ENCODE results near the gene TIA1.
"Not testable (repeated sequence)": the region's sequence is repeated elsewhere in the genome, so short reads cannot be mapped to it uniquely, and the experiment has no call there.

Gene TIA1

DNA sequence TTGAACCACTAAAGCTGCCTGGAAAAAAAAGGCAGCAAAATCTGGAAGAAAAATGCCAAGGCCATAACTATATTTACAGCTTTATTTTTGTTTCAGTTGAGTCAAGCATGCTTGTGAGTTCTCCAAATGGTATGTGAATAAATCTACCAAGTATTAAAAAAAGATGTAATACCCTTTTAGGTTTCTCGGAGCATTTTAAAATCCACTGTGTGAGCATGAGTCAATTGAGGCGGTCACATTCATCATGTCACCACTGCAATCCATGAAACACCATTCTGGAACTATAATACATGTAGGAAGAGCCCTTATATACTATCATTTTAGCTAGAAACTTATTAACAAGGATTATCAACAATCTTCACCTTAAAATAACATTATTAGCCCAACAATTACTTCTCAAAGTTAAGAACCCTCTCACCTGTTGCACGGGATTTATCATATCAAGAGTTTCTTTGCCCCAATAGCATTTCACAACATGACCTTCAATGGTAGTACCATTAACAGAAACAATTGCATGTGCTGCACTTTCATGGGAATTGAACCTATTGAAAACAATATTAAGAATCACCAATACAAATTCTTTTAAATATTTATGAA is 33.4 kb downstream of the TIA1 start:
- DNase-seq (ENCODE audit: low spot score): peak; percentile 66

DNA sequence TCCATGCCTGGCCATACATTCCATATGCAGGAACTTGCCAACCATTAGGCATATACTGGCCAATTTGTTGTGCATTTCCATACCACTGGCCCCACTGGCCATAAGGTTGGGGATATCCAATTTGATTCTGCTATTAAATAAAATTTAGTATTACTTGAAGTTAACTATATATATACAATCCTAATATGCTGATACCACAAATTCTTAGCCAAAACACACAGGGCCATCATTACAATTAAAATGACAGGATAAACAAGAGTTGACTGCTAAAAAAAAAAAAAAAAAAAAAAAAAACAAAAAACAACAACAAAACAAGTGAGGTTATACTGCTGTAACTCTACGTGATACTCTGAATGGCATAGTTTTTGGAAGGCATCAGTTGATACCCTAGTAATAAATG is 34.1 kb downstream of the TIA1 start:
- no peak for DNase-seq (ENCODE audit: low spot score)

DNA sequence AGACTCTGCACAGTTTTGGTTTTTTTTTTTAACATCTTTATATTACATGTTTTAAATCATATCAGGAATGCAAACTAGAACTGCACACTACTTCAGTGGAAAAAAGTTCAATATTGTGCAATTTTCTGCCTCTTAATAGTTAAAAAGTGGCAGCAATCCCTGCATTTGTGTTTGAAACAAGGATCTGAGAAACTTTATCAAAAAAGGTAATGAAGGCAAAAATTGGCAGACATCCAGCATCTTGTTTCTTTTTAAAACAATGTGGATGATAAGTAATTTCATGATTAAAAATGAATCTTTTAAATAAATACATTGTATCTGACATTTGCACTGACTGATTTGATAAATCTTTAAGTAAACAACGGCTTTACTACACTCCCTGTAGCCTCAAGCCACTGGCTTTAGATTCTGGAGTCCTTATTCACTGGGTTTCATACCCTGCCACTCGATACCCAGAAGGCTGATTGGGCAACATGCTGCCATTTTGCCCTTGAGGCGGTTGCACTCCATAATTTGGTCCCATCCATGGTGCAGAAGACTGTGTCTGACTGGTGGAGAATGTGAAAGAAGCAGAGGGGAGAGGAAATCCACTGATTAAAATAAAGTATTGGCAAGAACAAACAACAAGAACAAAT is 36.0 kb downstream of the TIA1 start:
- no peak for DNase-seq (ENCODE audit: low spot score)

DNA sequence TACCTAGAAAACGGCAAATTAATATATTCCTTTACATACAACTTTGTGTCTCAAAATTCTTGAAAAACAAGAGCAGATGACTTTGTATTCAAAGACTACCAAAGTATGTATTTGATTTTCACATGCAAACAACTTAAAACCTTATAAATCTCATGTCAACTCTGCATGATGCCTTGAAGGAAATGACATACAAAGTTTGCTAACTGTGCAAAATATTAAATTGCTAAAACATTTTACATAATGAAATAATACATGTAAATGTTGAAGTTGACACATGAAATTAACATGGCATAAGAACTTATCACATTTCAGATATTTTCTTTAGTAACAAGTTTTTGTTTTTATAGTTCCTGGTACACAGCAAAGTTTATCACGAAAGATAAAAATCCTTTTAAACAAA is 36.8 kb downstream of the TIA1 start:
- no peak for DNase-seq (ENCODE audit: low spot score)

DNA sequence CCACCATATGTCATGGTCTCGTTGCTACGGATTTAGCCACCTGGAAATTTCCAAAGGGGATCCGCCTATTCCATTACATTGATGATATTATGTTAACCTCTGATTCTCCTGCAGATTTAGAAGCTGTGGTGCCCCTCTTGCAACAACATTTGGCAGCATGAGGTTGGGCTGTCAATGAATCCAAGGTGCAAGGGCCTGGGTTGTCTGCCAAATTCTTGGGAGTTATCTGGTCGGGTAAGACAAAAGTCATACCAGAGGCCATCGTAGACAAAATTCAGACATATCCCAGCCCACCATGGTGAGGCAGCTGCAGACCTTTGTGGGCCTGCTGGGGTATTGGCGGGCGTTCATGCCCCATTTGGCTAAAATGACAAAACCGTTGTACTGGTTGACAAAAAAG is 44.0 kb downstream of the TIA1 start:
- no peak for DNase-seq (ENCODE audit: low spot score)

DNA sequence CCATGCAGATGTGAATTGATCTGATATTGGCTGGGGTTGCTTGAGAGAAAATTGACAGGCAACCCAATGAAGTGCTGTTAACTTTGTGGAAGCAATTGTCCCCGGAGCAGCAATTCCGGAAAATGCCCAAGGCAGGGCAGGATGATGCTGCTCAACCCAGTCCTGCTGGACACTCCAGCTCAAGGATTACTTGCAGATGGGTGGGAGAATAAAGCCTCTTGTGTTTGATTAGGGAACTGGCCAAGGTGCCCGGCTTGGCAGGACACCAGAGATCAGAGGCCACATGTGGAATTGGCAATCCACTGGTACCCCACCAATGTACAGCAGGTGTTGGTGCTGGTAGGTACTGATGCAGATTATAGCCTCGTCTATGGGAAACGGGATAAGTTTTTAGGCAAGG is 45.3 kb downstream of the TIA1 start:
- no peak for DNase-seq (ENCODE audit: low spot score)

DNA sequence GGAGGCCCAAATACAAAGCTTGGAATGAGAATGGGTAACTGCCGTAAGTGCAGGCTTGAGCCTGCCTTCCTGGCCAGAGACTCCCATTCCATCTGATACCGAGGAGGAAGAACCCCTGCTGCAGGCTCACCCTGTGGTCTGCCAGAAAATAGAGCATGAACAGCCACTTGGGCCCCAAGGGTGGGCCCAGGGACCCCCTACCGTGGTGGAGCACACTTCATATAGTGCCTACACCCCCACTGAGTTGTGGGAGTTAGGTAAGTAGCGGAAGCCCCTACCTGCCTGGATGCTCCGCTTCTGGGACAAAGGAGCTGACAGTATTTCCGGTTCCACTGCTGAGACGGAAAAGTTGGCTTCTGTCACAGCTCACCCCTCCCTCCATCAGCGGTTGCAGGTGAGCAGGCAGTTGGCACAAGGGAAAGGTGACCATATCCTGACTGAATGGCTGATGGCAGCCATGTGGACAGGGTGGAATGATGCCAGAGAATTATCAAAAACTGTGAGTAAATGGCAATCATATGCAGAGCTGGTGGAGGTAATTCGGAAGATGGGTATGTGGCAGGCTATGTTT is 46.1 kb downstream of the TIA1 start:
- DNase-seq (ENCODE audit: low spot score): no peak

DNA sequence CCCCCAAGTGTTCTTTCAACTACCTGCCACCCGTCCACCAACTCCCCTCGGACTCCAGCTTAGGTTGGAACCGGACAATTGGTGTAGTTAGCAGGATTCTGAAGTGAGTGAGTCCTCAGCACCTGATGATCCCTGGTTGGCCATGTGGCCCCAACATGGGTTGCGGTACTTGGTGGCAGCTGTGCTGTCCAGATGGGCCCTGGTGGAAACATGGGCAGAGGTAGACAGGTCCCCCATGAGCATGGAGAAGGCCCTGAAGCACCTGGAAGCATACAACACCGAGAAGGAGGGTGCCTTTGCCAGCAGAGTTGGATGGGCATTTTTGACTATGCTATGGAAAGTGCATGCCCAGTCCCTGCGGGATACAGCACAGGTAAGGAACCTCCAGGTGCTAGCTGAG is 46.6 kb downstream of the TIA1 start:
- DNase-seq (ENCODE audit: low spot score): no peak

DNA sequence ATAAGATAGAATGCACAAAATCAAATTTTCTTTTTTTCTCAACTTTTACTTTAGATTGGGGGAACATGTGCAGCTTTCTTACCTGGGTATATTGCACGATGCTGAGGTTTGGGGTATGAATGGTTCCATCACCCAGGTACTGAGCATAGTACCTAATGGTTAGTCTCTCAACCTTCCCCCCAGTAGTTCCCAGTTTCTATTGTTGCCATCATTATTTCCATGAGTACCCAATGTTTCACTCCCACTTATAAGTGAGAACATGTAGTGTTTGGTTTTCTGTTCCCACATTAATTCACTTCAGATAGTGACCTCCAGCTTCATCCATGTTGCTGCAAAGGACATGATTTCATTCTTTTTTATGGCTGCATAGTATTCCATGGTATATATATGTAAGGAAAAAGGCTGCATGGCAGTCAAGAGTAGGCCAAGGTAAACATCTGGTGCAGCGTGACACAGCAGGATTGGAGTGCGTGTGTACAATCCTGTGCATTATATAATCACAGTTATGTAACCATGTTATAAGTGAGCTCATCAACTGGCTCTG is 47.1 kb downstream of the TIA1 start:
- DNase-seq (ENCODE audit: low spot score): no peak

DNA sequence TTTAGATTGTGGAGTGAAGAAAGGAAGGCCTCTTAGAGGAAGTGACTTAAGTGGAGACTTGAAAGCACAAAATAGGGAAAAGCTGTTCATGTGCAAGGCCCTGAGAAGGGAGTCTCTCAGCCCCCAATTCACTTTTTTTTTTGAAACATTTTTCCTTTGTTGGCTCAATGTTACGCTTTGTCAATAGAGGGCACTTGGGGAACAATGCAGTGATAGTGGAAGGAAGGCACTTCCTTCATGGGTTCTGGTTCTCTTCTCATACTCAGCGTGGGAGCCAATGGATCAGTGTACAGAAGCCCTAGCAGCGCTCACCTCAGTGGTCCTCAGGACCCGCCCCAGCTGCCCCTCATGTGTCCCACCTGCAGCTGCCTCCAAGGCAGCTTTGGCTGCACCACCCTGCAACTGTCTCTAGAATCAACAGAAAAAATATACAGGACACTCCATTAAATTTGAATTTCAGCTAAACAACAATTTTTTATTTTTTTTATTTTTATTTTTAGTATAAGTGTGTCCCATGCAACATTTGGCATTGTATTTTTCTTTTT is 49.0 kb downstream of the TIA1 start:
- no peak for DNase-seq (ENCODE audit: low spot score)

DNA sequence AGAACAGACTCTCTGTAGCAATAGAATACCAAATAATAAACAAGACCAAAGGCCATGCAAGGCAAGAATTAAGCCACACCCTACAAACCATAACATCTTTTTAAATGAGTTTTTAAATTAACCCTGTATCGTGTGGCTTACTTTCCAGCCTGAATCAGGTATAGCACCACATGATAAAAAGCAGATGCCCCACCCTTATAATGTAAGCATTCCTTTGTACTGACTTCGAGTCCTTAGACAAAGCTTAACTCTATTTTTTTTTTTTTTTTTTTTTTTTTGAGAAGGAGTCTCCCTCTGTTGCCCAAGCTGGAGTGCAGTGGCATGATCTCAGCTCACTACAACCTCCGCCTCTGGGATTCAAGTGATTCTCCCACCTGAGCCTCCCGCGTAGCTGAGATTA is 55.9 kb downstream of the TIA1 start:
- no peak for DNase-seq (ENCODE audit: low spot score)

DNA sequence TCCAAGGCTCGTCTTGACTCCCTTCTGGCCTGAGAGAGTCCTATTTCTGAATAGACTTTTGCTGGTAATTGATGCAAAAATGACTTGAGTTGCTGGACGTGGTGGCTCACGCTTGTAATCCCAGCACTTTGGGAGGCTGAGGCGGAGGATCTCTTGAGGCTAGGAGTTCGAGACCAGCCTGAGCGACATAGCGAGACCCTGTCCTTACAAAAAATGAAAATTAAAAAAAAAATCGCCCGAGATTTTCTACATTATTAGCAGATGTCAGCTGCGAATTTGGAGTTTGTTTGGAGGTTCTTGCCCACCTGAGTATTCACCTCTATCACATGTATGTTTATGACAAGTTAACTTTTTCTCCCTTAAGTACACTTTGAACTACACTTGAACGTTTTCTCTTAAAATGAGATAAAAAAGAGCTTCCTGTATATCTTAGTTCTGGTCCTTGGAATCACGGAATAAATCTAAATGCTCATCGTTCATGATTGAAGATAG is 57.1 kb downstream of the TIA1 start:
- no peak for DNase-seq (ENCODE audit: low spot score)

DNA sequence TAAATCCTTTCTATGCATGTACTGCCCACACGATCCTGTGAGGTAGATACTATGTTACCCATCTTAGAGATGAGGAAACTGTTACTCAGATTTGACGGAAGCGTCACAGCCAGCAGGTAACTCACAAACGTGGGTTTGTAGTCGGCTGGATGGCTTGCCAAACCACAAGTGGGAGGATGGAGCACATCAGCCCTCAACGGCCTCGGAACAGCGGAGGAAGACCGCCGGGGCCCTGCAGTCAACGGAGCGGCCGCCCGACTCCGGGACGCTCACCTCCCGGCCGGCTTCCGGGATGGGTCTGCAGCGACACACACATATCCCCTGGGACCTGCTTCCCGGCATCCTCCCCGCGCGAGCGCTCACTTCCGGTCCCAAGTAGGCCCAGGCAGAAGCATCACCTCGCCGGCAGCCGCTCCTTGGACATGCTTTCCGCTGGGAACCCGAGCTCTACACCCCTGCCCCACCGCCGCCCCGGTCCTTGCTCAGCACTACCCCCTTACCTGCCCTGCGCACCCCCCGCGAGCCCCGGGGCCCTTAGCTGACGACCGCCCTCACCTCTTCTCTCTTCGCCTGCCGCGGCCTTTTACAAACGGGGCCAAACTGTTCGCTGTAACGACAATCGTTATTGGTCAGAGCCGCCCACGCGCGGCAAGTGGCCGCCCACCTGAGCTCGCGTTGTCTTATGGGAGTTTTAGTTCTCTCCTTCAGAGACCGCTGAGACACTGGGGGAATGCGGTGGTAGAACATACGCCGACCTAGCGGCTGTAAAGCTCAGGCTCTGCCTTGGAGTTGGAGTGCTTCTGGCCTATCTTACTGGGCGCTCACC is 57.8 kb downstream of the TIA1 start, which contains the start of gene C2orf42:
C2orf42 (minus strand) TSS at position 602 of the 826 bp plus-strand sequence. CDS start 9,034 bp downstream, outside the sequence.
- peak; percentile 99 for DNase-seq (ENCODE audit: low spot score)

DNA sequence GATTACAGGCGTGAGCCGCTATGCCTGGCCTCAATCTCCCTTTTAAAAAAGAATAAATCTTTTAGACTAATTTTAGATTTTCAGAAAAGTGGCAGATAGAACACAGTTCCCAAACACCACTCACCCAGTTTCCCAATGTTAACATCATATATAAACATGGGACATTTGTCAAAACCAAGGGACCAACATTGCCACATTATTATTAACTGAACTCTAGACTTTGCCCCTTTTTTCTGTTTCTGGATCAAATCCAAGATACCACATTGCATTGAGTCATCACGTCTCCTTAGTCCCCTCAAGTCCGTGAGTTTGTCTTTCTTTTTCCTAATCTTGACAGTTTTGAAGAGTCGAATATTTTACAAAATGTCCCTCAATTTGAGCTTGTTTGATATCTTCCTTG is 60.0 kb downstream of the TIA1 start:
- DNase-seq (ENCODE audit: low spot score): no peak

DNA sequence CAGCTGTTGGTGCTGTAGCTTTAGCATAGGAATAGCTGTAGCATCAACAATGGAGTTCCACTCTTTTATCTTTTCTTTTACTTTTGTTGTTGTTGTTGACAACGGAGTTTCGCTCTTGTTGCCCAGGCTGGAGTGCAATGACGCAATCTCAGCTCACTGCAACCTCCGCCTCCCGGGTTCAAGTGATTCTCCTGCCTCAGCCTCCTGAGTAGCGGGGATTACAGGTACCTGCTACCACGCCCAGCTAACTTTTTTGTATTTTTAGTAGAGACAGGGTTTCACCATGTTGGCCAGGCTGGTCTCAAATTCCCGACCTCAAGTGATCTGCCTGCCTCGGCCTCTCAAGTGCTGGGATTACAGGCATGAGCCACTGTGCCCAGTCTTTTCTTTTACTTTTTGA is 61.3 kb downstream of the TIA1 start:
- not testable (repeated sequence) for DNase-seq (ENCODE audit: low spot score)

DNA sequence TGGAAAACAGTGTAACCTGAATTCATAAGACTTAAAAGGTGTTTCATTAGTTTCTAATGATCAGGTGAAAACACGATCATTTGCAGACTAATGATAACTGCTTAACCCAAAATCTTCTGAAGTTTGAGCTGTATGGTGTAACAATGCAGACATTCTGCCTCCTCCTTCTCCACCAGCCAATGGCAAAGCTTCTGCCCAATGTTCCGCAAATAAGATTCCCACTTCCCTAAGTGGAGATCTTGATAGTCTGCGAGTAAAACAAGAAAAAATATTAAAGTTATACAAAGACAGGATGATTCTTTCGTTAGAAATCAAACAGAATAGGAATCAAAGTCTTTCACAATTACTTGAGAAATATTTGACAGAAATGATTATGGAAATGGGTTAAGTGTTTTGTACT is 65.7 kb downstream of the TIA1 start:
- no peak for DNase-seq (ENCODE audit: low spot score)

DNA sequence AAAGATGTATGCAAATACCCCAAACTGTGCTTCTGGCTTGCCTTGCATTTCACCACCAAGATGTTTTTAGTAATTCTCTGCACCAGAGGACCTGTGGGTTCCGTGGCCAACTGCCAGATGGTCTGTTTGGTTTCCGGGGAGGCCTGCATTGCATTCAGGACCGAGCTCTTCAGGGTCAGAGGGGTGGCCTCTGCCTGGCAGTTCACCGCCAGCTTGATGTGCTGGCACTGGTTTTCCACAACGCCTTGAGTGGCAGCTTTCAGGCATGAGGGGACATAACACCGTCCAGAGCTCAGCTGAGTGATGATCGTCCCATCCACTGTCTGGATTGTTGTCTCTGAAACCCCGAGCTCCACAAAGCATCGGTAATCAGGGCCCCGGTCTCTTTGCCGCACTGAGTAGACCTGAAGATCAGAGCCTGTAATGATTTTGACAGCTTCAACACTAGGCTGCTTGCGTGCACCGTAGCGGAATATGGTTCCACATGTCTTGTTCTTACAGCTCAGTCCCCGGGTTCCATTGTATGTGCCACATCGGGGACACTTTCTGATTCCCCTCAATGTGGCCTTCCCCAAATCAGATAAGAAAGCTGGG is 67.0 kb downstream of the TIA1 start:
- DNase-seq (ENCODE audit: low spot score): no peak

DNA sequence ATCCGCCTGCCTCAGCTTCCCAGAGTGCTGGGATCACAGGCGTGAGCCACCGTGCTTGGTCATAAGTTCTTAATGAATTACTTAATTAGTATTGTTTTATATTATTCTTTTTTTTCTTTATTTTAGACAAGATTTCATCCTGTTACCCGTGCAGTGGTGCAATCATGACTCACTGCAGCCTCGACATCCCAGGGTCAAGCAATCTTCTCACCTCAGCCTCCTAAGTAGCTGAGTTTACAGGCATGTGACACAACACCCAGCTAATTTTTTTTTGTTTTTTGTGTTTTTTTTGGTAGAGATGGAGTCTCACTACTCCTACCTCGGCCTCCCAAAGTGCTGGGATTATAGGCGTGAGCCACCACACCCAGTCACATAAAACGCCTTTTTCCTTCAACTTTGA is 74.9 kb downstream of the TIA1 start:
- DNase-seq (ENCODE audit: low spot score): no peak

DNA sequence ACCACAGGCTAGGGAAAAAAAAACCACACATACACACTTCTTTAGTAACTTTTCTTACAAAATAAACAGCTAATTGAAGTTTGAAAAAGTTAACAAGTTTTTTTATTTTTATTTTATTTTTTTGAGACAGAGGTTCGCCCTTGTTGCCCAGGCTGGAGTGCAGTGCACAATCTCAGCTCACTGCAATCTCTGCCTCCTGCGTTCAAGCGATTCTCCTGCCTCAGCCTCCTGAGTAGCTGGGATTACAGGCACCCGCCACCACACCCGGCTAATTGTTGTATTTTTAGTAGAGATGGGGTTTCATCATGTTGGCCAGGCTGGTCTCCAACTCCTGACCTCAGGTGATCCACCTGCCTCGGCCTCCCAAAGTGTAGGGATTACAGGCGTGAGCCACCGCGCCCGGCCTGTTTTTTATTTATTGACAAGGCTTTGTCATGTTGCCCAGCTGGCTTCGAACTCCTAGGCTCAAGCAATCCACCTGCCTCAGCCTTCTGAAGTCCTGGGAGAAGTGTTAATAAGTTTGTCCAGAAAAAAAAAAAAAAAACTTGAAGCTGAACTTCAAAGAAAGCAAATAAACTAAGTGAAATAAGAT is 78.7 kb downstream of the TIA1 start:
- not testable (repeated sequence) for DNase-seq (ENCODE audit: low spot score)

DNA sequence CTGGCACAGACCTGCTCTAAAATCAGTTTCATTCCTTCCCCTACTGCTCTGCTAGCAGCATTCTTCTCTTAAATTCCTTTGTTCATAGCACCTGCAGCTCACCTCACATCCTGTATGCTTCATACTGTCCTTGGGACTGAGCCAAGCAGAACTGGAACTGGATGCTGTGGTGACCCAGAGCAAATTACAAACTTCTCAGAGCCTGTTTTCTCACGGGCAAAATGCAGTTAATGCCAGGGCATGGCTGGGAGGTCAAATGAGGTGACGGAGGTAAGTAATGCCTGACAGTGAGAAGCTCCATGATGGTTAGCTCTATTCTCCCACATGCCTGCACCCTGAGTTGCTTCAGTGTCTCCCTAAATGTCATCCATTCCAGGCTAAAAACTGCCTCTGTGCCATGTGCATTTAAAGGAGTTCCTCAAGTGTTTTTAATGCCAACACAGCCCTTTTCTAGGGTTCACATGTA is 87.3 kb downstream of the TIA1 start:
- no peak for DNase-seq (ENCODE audit: low spot score)

DNA sequence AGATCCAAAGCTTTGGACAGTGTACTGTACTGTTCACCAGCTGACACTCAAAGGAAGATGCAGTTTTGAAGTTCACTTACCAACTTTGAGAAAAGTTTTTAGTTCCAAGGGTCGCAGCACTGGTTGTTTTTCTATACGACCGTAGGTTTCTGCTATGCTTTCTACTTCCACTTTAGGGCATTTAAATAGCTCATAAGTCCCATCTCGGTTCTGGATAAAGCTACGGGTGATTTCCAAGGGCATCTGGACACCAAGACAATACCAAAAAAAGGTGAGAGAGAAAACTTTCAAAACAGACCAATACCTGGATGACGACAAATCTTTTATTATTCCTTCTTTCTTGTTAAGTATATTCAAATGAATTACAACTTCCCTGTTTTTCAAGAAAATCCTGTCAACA is 87.9 kb downstream of the TIA1 start:
- no peak for DNase-seq (ENCODE audit: low spot score)
